Panc1 (cell line): ENCODE data around the gene EFEMP1. TPM values are rescaled to one million over a fixed set of nuclear protein-coding genes. Genes with fewer than 3 reads are reported as not detected.

Source experiments
- ATAC-seq: fragments of 200-7000 bp; cut with Tn5 transposase; 2 replicates; pipeline ENCODE4 v1.9.1; 2020; ENCODE audit warnings: mild to moderate bottlenecking, moderate library complexity
- BruUV-seq: library from RNA; stranded (reverse); fragments of 400-500 nt; replicated peaks from 2 replicates; lab custom pipeline; 2021; lab: Mats Ljungman, UMichigan
- CTCF ChIA-PET: fragments of 300-600 bp; sonication (Branson Sonifier 250); formaldehyde crosslinking; loops from one replicate; lab custom pipeline; 2022; ENCODE audit warnings: antibody characterized with exemption; lab: Charles Lee
- POLR2A ChIA-PET: fragments of 300-600 bp; sonication (Branson Sonifier 250); formaldehyde crosslinking; loops from one replicate; lab custom pipeline; 2022; ENCODE audit warnings: antibody characterized with exemption; lab: Charles Lee
- DNase-seq: peaks from one replicate; pipeline ENCODE4 v3.0.0-alpha.2; 2010; ENCODE audit warnings: low read depth, low spot score
- H3K27ac ChIP-seq: 2 replicates; pipeline ENCODE4 v1.5.1; 2011; ENCODE audit warnings: mild to moderate bottlenecking, low read length, inconsistent platforms
- H3K27me3 ChIP-seq: fragments of 200-500 bp; sonication (Bioruptor generic); 2 replicates; pipeline ENCODE4 v1.6.0; 2014; ENCODE audit warnings: low read length, inconsistent platforms; ENCODE audit not compliant: control insufficient read depth, insufficient read depth
- H3K36me3 ChIP-seq: fragments of 200-500 bp; sonication (Bioruptor generic); 2 replicates; pipeline ENCODE4 v1.5.1; 2014; ENCODE audit warnings: inconsistent platforms, mild to moderate bottlenecking, low read length, moderate library complexity; ENCODE audit not compliant: control insufficient read depth, insufficient read depth
- H3K4me1 ChIP-seq: 2 replicates; pipeline ENCODE4 v1.5.1; 2011; ENCODE audit warnings: inconsistent platforms, mild to moderate bottlenecking, low read length, moderate library complexity; ENCODE audit not compliant: control insufficient read depth, insufficient read depth
- H3K4me3 ChIP-seq, 2 experiments: 2 replicates each; pipeline ENCODE4 v1.5.1; 2011 to 2012; ENCODE audit warnings: low read depth in 2 of 2, low read length in 2 of 2, mild to moderate bottlenecking in 2 of 2, inconsistent platforms in 1 of 2, moderate library complexity in 1 of 2
- H3K9me3 ChIP-seq: fragments of 200-500 bp; sonication (Bioruptor generic); 2 replicates; pipeline ENCODE4 v1.5.1; 2014; ENCODE audit warnings: low read depth, mild to moderate bottlenecking, inconsistent platforms, low read length, moderate library complexity; ENCODE audit not compliant: control insufficient read depth, insufficient read depth
- CTCF ChIP-seq: fragments of 450-650 bp; IDR thresholded peaks from 2 replicates; pipeline ENCODE4 v1.5.1; 2017; ENCODE audit warnings: mild to moderate bottlenecking
- POLR2AphosphoS5 ChIP-seq: IDR thresholded peaks from 2 replicates; pipeline ENCODE4 v1.6.1; 2012; ENCODE audit warnings: mild to moderate bottlenecking, low read depth, low read length, moderate library complexity
- SIN3A ChIP-seq: IDR thresholded peaks from 2 replicates; pipeline ENCODE4 v1.6.1; 2012; ENCODE audit warnings: low read depth, mild to moderate bottlenecking, low read length, moderate library complexity, borderline replicate concordance; ENCODE audit not compliant: insufficient read depth
- TCF7L2 ChIP-seq: IDR thresholded peaks from 2 replicates; pipeline ENCODE4 v1.6.1; 2011; ENCODE audit warnings: mild to moderate bottlenecking, low read depth, low read length, inconsistent platforms
- in situ Hi-C: cut with HindIII; loops from 2 replicates; pipeline ENCODE4 v1.10.0; 2016; ENCODE audit warnings: low sequenced_read_pairs, low pct_unique_long_range_greater_than_20kb
- intact Hi-C: fragments of 100-400 bp; cut with micrococcal nuclease; formaldehyde crosslinking; loops from one replicate; pipeline ENCODE4 v1.10.0; 2022; ENCODE audit not compliant: unreplicated experiment
- total RNA-seq: library from RNA; stranded (reverse); gene quantifications from one replicate; pipeline ENCODE4 v1.2.1, GENCODE V29; 2021; ENCODE audit not compliant: unreplicated experiment
- TF ChIP-seq, protein P1 (sequence below), 2 experiments: IDR thresholded peaks; 2 replicates each; pipeline ENCODE4 v1.6.1; 2011 to 2012; ENCODE audit warnings: low read depth in 2 of 2, control low read depth in 1 of 2, low read length in 1 of 2, mild to moderate bottlenecking in 1 of 2, moderate library complexity in 1 of 2; ENCODE audit not compliant: insufficient read depth in 1 of 2

The EFEMP1 gene
- total RNA-seq, 1 experiment from 2014 or later = 15.5 TPM

DNA sequence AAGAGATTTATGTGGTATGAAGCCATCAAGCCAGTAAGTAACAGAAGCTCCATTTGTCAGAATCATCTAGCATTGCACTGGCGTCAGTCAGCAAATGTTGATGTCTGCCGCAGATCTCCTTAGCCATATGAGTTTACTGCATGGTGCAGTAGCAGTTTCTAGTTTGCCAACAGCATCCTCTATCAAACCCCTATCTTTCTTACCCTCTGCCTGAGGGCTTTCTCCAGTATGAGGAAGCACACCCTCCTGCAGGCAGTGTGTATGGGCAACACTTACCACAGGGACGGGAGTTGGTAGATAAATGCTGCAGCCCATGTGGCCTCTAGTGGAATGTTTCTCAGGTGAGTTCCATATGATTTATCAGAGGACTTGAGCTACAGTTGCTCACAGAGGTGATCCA lies 63.7 kb downstream of the EFEMP1 start:
- Histone ChIP-seq H3K27ac (no peak overlapping the region), H3K27me3 (no peaks in the 10 kb centered on the region), H3K9me3 (no peaks in the 10 kb centered on the region), H3K4me3 (no peak overlapping the region), H3K36me3 (no peaks in the 10 kb centered on the region), H3K4me1 (no peaks in the 10 kb centered on the region)
- BruUV-seq = no TSS peak
- intact Hi-C loops (no loop called here), in situ Hi-C loops (no loop called here)
- ATAC-seq = no peak
- ChIA-PET CTCF (no interaction called here), POLR2A (no interaction called here)
- TF ChIP-seq SIN3A = no peak
- no peak for TF ChIP-seq TCF7L2
- TF ChIP-seq CTCF = no peak
- no peak for TF ChIP-seq POLR2AphosphoS5
- TF ChIP-seq, protein P1, sequence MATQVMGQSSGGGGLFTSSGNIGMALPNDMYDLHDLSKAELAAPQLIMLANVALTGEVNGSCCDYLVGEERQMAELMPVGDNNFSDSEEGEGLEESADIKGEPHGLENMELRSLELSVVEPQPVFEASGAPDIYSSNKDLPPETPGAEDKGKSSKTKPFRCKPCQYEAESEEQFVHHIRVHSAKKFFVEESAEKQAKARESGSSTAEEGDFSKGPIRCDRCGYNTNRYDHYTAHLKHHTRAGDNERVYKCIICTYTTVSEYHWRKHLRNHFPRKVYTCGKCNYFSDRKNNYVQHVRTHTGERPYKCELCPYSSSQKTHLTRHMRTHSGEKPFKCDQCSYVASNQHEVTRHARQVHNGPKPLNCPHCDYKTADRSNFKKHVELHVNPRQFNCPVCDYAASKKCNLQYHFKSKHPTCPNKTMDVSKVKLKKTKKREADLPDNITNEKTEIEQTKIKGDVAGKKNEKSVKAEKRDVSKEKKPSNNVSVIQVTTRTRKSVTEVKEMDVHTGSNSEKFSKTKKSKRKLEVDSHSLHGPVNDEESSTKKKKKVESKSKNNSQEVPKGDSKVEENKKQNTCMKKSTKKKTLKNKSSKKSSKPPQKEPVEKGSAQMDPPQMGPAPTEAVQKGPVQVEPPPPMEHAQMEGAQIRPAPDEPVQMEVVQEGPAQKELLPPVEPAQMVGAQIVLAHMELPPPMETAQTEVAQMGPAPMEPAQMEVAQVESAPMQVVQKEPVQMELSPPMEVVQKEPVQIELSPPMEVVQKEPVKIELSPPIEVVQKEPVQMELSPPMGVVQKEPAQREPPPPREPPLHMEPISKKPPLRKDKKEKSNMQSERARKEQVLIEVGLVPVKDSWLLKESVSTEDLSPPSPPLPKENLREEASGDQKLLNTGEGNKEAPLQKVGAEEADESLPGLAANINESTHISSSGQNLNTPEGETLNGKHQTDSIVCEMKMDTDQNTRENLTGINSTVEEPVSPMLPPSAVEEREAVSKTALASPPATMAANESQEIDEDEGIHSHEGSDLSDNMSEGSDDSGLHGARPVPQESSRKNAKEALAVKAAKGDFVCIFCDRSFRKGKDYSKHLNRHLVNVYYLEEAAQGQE (IDR thresholded peaks at IDR 0.05; ENCODE audit: insufficient read depth in 1 of 2, low read depth in 2 of 2, low read length in 1 of 2) = no peak
- no peak for DNase-seq

DNA sequence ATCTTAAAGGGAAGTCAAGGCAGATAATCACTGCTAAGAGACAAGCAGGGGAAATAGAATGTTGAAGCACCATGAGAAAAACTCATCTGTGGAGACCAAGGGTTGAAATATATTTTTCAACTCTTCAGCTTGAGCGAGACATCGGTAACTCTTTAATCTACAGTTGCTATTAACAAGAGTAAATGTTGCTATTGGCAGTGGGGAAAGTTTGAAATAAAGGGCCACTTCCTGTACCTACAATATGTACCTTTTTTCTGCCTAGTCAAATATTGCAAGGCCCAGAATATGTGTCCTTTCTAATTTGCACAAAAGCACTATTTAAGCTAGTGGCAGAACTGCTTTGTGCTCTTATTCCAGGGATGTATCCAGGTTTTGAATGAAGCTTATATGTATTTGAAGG lies 65.8 kb downstream of the EFEMP1 start:
- POLR2A ChIA-PET = no interaction called here

More for the DNA sequence above, 65.8 kb downstream of the EFEMP1 start:
- in situ Hi-C loops = no loop called here
- no peak for TF ChIP-seq POLR2AphosphoS5
- TF ChIP-seq TCF7L2 = no peak
- no peak for TF ChIP-seq SIN3A
- no peak for TF ChIP-seq CTCF
- TF ChIP-seq, protein P1 (IDR thresholded peaks at IDR 0.05; ENCODE audit: insufficient read depth in 1 of 2, low read depth in 2 of 2, low read length in 1 of 2) = no peak
- H3K4me1 ChIP-seq = no peaks in the 10 kb centered on the region
- no peak overlapping the region; the same call in 1 of the 2 replicates for H3K27ac ChIP-seq
- no peaks in the 10 kb centered on the region for H3K36me3 ChIP-seq
- no peaks in the 10 kb centered on the region for H3K9me3 ChIP-seq
- intact Hi-C loops = no loop called here
- CTCF ChIA-PET = no interaction called here
- no peaks in the 10 kb centered on the region for H3K27me3 ChIP-seq
- no peak for DNase-seq
- ATAC-seq = no peak
- no peak overlapping the region for H3K4me3 ChIP-seq
- no TSS peak for BruUV-seq
